ENCODE measurements around the gene GDF10. TPM values are rescaled to one million over a fixed set of nuclear protein-coding genes. Genes with fewer than 3 reads are reported as not detected.

GDF10 gene
- total RNA-seq, 1 donor from 2014 or later, result not detected

GRCh38 chr10:47295411-47295810, 4.6 kb upstream of the GDF10 start:
- no peak for DNase-seq

DNA sequence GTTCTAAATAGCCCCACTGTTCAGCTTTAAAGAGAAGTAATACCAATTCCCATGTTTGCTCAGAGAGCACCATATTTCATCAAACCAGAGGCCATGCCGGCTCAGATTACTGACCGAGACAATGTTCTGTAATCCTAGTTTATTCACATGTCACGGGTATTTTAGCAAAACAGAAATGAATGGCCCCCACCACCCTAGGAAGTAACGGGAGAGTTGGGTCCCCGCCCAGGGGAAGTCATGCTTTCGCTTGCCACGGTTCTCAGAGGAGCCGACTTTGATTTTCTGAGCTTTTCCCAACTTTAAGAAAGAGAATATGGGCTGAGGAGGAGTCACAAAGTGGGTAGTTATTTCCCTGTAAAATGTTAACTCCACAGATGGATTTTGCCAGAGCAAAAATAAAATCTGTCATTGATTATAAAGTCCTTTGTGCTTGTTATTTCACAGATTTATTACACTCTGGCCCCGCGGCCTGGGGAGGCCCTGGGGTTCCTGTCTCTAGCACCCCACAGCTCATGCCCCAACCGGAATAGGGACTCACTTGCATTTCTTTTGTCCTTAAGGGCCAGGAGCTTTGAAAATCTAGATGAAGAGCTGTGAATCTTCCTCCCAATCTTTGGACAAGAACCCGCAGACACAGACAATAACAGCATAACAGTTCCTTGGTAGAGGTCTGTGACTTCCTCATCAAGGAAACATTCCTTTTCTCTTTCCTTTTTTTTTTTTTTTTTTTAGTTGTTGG, 3.7 kb upstream of the GDF10 start:
- no peak for DNase-seq

- DNase-seq, result no peak
Measured at GRCh38 chr10:47296941-47297340, 3.1 kb upstream of the GDF10 start.

GRCh38 chr10:47297866-47298540, 2.0 kb upstream of the GDF10 start:
- no peak for DNase-seq

DNA sequence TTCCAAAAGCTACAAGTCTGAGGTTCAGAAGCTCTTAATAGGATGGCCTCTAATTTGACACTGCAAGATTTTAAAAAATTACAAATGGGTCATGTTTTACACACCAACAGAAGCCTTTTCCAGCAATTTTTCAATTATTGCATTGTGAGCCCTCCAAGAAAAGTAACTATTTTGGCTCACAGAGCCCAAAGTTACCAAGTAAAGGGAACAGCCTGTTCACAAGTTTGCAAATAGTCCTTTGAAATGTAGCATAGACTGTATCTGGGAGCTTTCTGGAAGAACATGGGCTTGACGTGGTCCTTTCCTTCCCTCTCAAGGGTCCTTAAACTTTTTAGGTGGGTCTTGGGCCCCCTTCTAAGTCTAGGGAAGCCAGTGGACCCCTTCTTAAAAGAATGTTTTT, 1.3 kb upstream of the GDF10 start:
- no peak for DNase-seq

DNA sequence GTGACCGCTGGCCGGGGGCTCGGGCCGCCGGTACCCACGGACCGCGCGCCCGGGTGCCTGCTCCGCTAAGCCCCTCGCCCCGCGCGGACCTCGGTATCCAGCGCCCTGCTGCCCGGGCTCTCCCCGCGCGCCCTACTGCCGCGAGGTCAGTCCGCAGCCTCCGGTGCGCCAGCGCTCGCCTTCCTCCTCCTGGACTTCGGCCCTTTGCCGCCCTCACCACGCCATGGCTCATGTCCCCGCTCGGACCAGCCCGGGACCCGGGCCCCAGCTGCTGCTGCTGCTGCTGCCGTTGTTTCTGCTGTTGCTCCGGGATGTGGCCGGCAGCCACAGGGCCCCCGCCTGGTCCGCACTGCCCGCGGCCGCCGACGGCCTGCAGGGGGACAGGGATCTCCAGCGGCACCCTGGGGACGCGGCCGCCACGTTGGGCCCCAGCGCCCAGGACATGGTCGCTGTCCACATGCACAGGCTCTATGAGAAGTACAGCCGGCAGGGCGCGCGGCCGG, 483 bp downstream of the GDF10 start:
- DNase-seq, result no peak

DNA sequence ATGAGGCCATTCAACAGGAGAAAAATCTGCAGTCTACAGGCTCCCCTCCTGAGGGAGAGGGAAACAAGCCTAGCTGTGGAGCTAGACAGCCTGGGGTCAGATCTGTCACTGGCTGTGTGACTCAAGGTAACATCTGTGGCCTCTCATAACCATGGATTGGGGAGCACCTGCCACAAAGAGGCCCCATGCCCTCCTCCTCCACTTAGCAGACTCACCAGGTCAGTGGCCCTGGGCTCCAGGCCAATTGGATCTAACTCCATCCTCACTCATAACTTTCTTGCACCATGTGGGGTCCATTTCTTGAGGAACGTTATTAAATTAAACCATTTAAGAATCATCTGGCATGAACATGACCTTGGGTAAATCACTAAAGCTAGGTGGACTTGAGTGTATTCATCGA, 1.8 kb downstream of the GDF10 start:
- no peak for DNase-seq

GRCh38 chr10:47303105-47303504, 3.1 kb downstream of the GDF10 start:
- DNase-seq, result no peak

- DNase-seq, result no peak
Measured at GRCh38 chr10:47303866-47304265, 3.9 kb downstream of the GDF10 start.

DNA sequence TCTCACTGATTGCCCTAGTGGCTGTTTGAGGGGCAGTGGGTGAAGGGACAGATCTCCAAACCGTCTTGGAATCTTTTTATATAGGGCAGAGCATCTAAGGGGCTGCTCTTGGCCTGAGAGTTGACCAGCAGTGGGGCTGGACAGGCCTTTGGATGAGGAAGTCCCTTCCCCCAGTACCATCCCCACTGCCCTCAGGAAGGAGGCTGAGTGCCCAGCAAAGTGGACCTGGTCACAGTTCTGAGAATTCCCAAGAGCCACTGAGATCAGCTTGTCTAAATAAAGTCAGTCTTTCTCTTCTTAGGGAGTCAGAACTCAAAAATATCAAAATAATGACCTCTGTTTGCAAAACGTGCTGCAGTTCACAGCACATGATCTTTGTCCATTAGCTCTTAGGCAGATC, 5.6 kb downstream of the GDF10 start:
- DNase-seq, result no peak

DNA sequence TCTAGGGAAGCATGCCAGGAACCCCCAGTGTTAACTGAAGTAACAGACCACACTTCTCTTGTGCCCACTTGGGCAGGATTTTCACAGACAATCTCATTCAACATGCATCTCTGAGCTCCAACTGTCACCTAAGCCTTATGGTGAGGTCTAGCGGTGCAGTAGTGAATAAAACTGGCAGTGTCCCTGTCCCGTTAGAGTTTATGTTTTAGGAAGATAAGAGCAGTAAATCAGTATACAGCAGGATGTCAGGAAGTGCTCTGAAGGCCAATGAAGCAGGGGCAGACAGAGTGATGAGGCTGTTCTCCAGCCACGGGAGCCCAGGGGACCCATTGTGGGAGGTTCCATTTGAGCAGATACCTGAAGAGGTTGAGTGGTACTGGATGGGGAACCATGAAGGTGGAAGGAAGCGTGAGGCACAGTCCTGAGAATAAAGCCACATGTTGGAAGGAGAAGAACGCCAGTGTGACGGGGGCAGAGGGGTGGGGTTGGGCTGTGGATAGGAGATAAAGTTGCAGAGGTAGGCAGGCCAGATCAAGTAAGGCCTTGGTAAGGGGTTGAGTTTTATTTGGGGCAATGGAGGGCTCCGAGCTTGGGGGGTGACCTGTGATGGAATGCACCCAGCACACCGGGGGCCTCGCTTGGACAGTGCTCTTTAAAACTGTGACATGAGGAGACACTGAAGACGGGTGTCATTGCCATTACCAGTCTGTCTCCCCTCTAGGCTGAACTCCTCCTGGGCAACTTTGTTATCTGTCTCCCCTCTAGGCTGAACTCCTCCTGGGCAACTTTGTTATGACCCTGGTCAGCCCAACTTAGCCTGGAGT, 6.6 kb downstream of the GDF10 start:
- no peak for DNase-seq

DNA sequence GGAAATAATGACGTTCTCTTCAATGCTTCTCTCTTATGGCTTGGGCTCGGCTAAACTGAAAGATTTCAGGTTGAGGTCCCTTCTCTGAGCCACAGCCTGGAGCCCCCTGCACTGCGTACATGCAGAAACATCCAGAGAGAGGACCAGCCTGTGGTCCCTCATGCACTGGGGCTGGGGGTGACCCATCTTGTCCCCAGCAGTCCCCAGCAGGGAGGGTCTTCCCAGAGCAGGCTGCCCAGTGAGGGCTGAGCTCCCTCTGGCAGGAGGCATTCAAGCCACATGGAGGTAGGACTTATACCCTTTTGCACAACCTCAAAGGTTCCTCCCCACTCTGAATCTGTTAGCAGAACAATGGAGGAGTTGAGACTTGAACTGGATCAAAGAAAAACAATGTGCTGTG, 7.4 kb downstream of the GDF10 start:
- no peak for DNase-seq

DNA sequence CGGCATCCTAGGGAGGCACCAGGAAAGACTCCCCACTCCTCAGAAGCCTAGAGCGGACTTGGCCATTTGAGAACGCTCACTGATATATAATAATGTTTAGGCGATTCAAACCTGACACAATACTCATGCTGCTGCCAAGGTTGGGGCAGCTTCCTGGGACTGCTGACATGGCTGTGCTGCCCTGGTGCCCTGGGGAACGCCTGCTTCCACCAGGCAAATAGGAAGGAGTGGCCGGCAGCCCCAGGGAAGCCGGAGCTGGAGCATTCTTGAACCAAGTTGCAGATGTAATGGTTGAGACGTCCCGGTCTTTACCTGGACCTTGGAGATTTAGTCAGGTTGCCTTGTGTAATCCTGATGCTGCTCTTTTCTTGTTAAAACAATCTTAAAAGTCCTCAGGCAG, 8.8 kb downstream of the GDF10 start:
- DNase-seq, result no peak

DNA sequence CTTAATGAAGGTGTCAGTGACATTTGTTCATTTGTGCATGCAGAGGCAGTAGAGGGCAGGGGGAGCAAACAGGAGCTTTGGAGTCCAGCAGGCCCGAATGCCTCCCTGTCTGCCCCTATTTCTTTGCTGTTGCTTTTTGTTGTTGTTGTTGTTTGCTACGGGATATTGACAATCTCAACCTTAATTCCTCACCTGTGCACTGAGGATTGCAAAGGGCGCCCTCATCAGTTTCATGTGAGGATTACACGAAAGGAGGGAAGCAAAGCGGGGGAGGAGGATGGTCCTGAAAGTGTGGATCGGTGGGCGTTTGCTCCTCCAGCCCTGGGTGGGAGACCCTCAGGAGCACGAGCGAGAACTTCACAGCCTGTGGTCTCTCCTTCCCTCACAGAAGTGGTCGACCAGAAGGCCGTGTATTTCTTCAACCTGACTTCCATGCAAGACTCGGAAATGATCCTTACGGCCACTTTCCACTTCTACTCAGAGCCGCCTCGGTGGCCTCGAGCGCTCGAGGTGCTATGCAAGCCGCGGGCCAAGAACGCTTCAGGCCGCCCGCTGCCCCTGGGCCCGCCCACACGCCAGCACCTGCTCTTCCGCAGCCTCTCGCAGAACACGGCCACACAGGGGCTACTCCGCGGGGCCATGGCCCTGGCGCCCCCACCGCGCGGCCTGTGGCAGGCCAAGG, 9.6 kb downstream of the GDF10 start:
- peak; percentile 7 for DNase-seq

- no peak for DNase-seq
Measured at GRCh38 chr10:47310090-47310505, 10.1 kb downstream of the GDF10 start.

DNA sequence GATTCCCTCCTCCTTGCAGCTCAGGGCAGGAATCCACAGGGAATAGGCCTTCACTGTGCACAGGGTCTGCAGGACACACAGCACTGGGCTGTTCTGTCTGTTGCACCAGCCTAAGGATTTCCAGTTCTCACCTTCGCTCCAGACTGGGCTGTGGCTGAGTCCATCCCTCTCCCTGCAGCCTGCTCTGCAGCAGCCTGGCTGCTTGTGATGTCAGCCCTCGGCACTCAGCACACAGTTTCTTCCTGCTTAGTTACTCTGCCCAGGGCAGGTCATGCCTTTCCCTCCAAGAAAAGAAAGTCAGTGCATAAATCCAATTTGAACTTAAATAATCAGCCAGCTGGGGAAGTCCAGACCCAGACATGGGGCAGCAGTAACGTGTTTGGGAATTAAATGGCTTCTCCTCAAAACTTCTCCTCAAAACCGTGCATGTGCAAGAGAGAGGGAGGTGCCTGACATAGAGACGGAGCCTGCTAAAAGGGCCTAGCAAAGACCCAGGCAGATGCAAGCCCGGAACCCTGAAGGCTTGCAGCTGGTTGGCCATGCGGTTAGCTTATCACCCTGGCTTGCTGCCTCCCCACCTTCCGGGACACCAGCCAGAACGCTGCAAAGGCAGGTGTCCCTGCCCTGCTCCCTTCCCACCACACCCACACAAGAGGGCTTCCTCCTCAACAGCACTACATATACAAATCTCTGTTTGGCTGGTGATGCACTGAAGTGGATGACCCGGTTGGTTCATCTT, 11.4 kb downstream of the GDF10 start:
- DNase-seq, result no peak

- peak; percentile 77 for DNase-seq
Measured at GRCh38 chr10:47311932-47312662, 12.1 kb downstream of the GDF10 start.

DNA sequence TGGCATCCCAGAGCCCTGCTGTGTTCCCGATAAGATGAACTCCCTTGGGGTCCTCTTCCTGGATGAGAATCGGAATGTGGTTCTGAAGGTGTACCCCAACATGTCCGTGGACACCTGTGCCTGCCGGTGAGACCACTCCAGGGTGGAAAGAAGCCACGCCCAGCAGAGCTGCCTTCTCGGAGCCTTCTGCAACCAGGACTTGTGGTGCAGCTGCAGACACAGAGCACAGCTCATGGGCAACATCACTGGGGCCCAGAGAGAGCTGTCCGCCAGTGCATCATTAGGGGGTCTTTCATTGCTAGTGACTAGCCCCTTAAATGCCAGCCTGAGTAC, 12.6 kb downstream of the GDF10 start:
- no peak for DNase-seq

- DNase-seq, result no peak
Measured at GRCh38 chr10:47314416-47314970, 14.5 kb downstream of the GDF10 start.

DNA sequence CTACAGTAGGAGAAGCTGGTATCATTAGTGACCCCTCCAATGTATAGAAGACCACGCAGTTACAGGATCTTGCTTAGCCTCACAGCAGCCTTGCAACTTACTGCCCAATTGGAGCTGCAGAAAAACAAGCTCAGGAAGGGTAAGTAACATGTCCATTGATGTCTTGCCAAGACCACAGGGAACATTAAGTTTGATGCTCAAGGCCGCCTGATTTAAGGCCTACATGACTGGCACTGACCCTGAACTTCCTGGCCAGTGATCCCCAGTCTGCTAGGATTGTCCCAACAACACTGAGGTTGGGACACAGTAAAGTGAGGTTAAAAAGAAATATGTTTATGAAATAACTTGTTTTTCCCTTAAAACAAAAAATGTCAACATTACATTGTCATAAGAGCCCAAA, 15.4 kb downstream of the GDF10 start:
- no peak for DNase-seq

GRCh38 chr10:47316131-47316530, 16.1 kb downstream of the GDF10 start:
- DNase-seq, result no peak

All from dermis blood vessel endothelial cell (primary cell).